Activated CD8-positive, alpha-beta T cell treated with anti-CD3 and anti-CD28 coated beads for 36 hours (primary cell): Measurements from ENCODE around the gene CD3E. TPM values are rescaled to one million over a fixed set of nuclear protein-coding genes. Genes with fewer than 3 reads are reported as not detected.

Experiments
- ATAC-seq: fragments of 200-7000 bp; cut with Tn5 transposase; one replicate; pipeline ENCODE4 v1.10.0; 2021; ENCODE audit warnings: mild to moderate bottlenecking, moderate library complexity
- CTCF ChIA-PET: fragments of 350-600 bp; sonication (Branson Sonifier 250); formaldehyde crosslinking; loops from one replicate; lab custom pipeline; 2021; ENCODE audit warnings: antibody characterized with exemption; lab: Charles Lee
- POLR2A ChIA-PET: fragments of 350-600 bp; sonication (Branson Sonifier 250); formaldehyde crosslinking; loops from one replicate; lab custom pipeline; 2021; ENCODE audit warnings: antibody characterized with exemption; lab: Charles Lee
- DNase-seq: peaks from one replicate; pipeline ENCODE4 v3.0.0-alpha.2; 2020
- H3K27ac Mint-ChIP-seq: one replicate; pipeline ENCODE4 v1.8.0; 2021; ENCODE audit warnings: mild to moderate bottlenecking, mixed read lengths
- H3K27me3 Mint-ChIP-seq: one replicate; pipeline ENCODE4 v1.8.0; 2021; ENCODE audit warnings: mixed read lengths
- H3K36me3 Mint-ChIP-seq: one replicate; pipeline ENCODE4 v1.8.0; 2021; ENCODE audit warnings: low read depth, mixed read lengths
- H3K4me1 Mint-ChIP-seq: one replicate; pipeline ENCODE4 v1.8.0; 2021; ENCODE audit warnings: low read depth, mixed read lengths
- H3K4me3 Mint-ChIP-seq: one replicate; pipeline ENCODE4 v1.8.0; 2021; ENCODE audit warnings: mild to moderate bottlenecking, moderate library complexity, mixed read lengths
- H3K9me3 Mint-ChIP-seq: one replicate; pipeline ENCODE4 v1.8.0; 2021; ENCODE audit warnings: mixed read lengths
- CTCF ChIP-seq: fragments of 200-600 bp; IDR thresholded peaks from one replicate; pipeline ENCODE4 v1.8.0; 2022; ENCODE audit warnings: antibody characterized with exemption, mild to moderate bottlenecking
- intact Hi-C: fragments of 100-400 bp; cut with micrococcal nuclease; formaldehyde crosslinking; loops from one replicate; pipeline ENCODE4 v1.10.0; 2022
- total RNA-seq, 2 experiments: library from RNA; stranded (reverse); gene quantifications; one replicate each; pipeline ENCODE4 v1.2.3, GENCODE V29; 2021

CD3E gene
- total RNA-seq, 2 experiments from 2014 or later: 372 to 387 TPM

- no peaks in the 10 kb centered on the region for H3K9me3 Mint-ChIP-seq
- peak; percentile 74 for ATAC-seq
- H3K36me3 Mint-ChIP-seq: no peaks in the 10 kb centered on the region
- ChIA-PET CTCF (interaction anchor here (0.8 to 3.4 kb wide), 13 partner anchors 8 to 106 kb away, joined by 3 to 13 read pairs (median 5); partner anchors contain the start of genes MPZL2 and MPZL3), POLR2A (interaction anchor here (1.0 to 2.1 kb wide), 7 partner anchors 12 to 70 kb away, joined by 3 to 5 read pairs (median 3); partner anchors contain the start of gene MPZL2)
- intact Hi-C loops: no loop called here
- H3K27ac Mint-ChIP-seq: peak overlapping the region; percentile 14
- H3K4me1 Mint-ChIP-seq: peaks cover 52% of the 10 kb centered on the region
- H3K4me3 Mint-ChIP-seq: no peak overlapping the region
- H3K27me3 Mint-ChIP-seq: no peaks in the 10 kb centered on the region
- TF ChIP-seq CTCF: no peak
- DNase-seq: peak; percentile 49
Measured at GRCh38 chr11:118277312-118277711, 27.2 kb upstream of the CD3E start.

- ATAC-seq (peak; percentile 52), DNase-seq (peak; percentile 59)
- H3K27me3 Mint-ChIP-seq: no peaks in the 10 kb centered on the region
- H3K4me3 Mint-ChIP-seq: no peak overlapping the region
- CTCF ChIA-PET: interaction anchor here (1.0 to 7.3 kb wide), 7 partner anchors 8 to 110 kb away, joined by 3 to 65 read pairs (median 8); partner anchors contain the start of gene MPZL2
- intact Hi-C loops: no loop called here
- POLR2A ChIA-PET: interaction anchor here (0.8 to 2.9 kb wide), 3 partner anchors 34 to 73 kb away, joined by 3 to 14 read pairs (median 3); partner anchors contain the start of gene JAML
- H3K36me3 Mint-ChIP-seq: no peaks in the 10 kb centered on the region
- TF ChIP-seq CTCF: no peak
- peaks cover 57% of the 10 kb centered on the region for H3K4me1 Mint-ChIP-seq
- peaks cover 3% of the 10 kb centered on the region for H3K9me3 Mint-ChIP-seq
- peak overlapping the region; percentile 4 for H3K27ac Mint-ChIP-seq
Measured at GRCh38 chr11:118281284-118281683, 23.2 kb upstream of the CD3E start.

GRCh38 chr11:118282606-118283005 lies 21.9 kb upstream of the CD3E start:
- intact Hi-C loops: no loop called here
- ChIA-PET CTCF (interaction anchor here (0.8 to 7.3 kb wide), 10 partner anchors 9 to 138 kb away, joined by 3 to 65 read pairs (median 6); partner anchors contain the start of gene CD3E), POLR2A (interaction anchor here (0.6 to 2.9 kb wide), 8 partner anchors 22 to 80 kb away, joined by 3 to 14 read pairs (median 3); partner anchors contain the start of gene JAML)
- Mint-ChIP-seq H3K9me3 (peaks cover 3% of the 10 kb centered on the region), H3K27me3 (no peaks in the 10 kb centered on the region), H3K4me1 (peaks cover 52% of the 10 kb centered on the region), H3K27ac (peak overlapping the region; percentile 2), H3K4me3 (no peak overlapping the region), H3K36me3 (no peaks in the 10 kb centered on the region)
- ATAC-seq (no peak), DNase-seq (no peak)
- no peak for TF ChIP-seq CTCF

- ChIA-PET CTCF (interaction anchor here (1.0 to 7.3 kb wide), 14 partner anchors 8 to 139 kb away, joined by 3 to 65 read pairs (median 4); partner anchors contain the start of genes CD3E, JAML and MPZL2), POLR2A (interaction anchor here (0.6 to 2.9 kb wide), 11 partner anchors 22 to 84 kb away, joined by 3 to 14 read pairs (median 5); partner anchors contain the start of genes JAML and MPZL3)
- DNase-seq: no peak
- Mint-ChIP-seq H3K36me3 (no peaks in the 10 kb centered on the region), H3K9me3 (peaks cover 3% of the 10 kb centered on the region), H3K4me3 (peak overlapping the region; percentile 31), H3K4me1 (peaks cover 52% of the 10 kb centered on the region), H3K27ac (peak overlapping the region; percentile 89), H3K27me3 (no peaks in the 10 kb centered on the region)
- TF ChIP-seq CTCF: no peak
- intact Hi-C loops: no loop called here
- ATAC-seq: no peak
Measured at GRCh38 chr11:118283037-118283636, 21.4 kb upstream of the CD3E start.
